ENCODE measurements around the gene PHACTR4.

Gene PHACTR4

DNA sequence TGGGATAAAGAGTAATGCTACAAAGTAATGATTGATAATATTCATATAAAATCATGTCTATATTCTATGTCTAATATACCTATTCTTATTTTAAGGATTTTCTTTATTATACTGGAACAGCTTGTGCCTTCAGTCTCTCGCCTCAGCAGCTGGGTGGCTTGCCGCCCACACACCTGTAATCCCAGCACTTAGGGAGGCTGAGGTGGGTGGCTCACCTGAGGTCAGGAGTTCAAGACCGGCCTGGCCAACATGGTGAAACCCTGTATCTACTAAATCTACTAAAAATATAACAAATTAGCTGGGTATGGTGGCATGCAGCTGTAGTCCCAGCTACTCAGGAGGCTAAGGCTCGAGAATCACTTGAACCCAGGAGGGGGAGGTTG is 175.7 kb downstream of the PHACTR4 start:
- H3K36me3 ChIP-seq (ENCODE audit: control insufficient read depth, low read length) = no peaks in the 10 kb centered on the region; the same call in 1 of the 2 replicates
- H3K4me2 ChIP-seq (ENCODE audit: low read length) = no peak overlapping the region
- H3K9me2 ChIP-seq (replicated peaks; ENCODE audit: control insufficient read depth, low read length) = no peaks in the 10 kb centered on the region
- no peaks in the 10 kb centered on the region for H3K9me3 ChIP-seq (ENCODE audit: control insufficient read depth, insufficient read depth, low read length)
- H3K4me1 ChIP-seq (ENCODE audit: control insufficient read depth, low read length) = peaks cover 3% of the 10 kb centered on the region; the same call in 1 of the 2 replicates
- no peaks in the 10 kb centered on the region for H3K27me3 ChIP-seq (ENCODE audit: control insufficient read depth, low read length)
- H3K27ac ChIP-seq (ENCODE audit: low read depth, low read length) = no peak overlapping the region
- no peaks in the 10 kb centered on the region for H4K20me1 ChIP-seq (ENCODE audit: control insufficient read depth, insufficient read depth, low read depth, low read length)
- TF ChIP-seq, protein P1, sequence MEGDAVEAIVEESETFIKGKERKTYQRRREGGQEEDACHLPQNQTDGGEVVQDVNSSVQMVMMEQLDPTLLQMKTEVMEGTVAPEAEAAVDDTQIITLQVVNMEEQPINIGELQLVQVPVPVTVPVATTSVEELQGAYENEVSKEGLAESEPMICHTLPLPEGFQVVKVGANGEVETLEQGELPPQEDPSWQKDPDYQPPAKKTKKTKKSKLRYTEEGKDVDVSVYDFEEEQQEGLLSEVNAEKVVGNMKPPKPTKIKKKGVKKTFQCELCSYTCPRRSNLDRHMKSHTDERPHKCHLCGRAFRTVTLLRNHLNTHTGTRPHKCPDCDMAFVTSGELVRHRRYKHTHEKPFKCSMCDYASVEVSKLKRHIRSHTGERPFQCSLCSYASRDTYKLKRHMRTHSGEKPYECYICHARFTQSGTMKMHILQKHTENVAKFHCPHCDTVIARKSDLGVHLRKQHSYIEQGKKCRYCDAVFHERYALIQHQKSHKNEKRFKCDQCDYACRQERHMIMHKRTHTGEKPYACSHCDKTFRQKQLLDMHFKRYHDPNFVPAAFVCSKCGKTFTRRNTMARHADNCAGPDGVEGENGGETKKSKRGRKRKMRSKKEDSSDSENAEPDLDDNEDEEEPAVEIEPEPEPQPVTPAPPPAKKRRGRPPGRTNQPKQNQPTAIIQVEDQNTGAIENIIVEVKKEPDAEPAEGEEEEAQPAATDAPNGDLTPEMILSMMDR (IDR thresholded peaks at IDR 0.05; ENCODE audit: low read depth, low read length, poor library complexity, severe bottlenecking) = no peak
- TF ChIP-seq EZH2phosphoT487 (IDR thresholded peaks at IDR 0.05; ENCODE audit: borderline replicate concordance, low read length) = no peak
- H3K4me3 ChIP-seq (ENCODE audit: low read length) = no peak overlapping the region
- H3K79me2 ChIP-seq (ENCODE audit: control insufficient read depth, low read length) = no peaks in the 10 kb centered on the region
- peaks cover 4% of the 10 kb centered on the region for H3F3A ChIP-seq (ENCODE audit: control insufficient read depth, insufficient read depth)

DNA sequence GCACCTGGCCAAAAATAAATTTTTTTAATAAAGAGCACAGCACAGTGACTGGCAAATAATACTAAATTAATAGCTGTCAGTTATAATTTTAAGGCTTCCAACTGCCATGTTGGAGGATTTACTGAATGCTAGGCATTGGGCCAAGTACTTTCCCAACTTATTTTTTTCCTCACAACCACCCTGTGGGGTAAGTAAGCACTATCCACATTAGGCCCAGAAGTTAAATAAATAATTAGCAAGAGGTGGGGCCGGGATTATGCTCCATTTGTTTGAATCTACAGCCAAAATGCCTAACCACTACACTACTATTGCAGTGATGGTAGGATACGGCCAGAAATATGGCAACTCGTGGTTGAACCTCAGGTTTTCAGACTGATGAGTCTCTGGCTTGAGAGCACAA is 178.8 kb downstream of the PHACTR4 start:
- Histone ChIP-seq H4K20me1 (ENCODE audit: control insufficient read depth, insufficient read depth, low read depth, low read length) (no peaks in the 10 kb centered on the region), H3K4me3 (ENCODE audit: low read length) (no peak overlapping the region), H3F3A (ENCODE audit: control insufficient read depth, insufficient read depth) (0 out of 2 replicates have a peak, but pooled peaks cover 5% of the 10 kb centered on the region), H3K9me2 (replicated peaks; ENCODE audit: control insufficient read depth, low read length) (no peaks in the 10 kb centered on the region), H3K79me2 (ENCODE audit: control insufficient read depth, low read length) (peaks cover 5% of the 10 kb centered on the region), H3K27ac (ENCODE audit: low read depth, low read length) (no peak overlapping the region), H3K4me1 (ENCODE audit: control insufficient read depth, low read length) (peaks cover 21% of the 10 kb centered on the region), H3K27me3 (ENCODE audit: control insufficient read depth, low read length) (no peaks in the 10 kb centered on the region), H3K9me3 (ENCODE audit: control insufficient read depth, insufficient read depth, low read length) (no peaks in the 10 kb centered on the region), H3K4me2 (ENCODE audit: low read length) (no peak overlapping the region), H3K36me3 (ENCODE audit: control insufficient read depth, low read length) (peaks cover 3% of the 10 kb centered on the region; the same call in 1 of the 2 replicates)
- no peak for TF ChIP-seq EZH2phosphoT487 (IDR thresholded peaks at IDR 0.05; ENCODE audit: borderline replicate concordance, low read length)
- TF ChIP-seq, protein P1 (IDR thresholded peaks at IDR 0.05; ENCODE audit: low read depth, low read length, poor library complexity, severe bottlenecking) = no peak

All from DOHH2 (cell line).